ENCODE measurements around the gene WDR90.

The WDR90 gene

DNA sequence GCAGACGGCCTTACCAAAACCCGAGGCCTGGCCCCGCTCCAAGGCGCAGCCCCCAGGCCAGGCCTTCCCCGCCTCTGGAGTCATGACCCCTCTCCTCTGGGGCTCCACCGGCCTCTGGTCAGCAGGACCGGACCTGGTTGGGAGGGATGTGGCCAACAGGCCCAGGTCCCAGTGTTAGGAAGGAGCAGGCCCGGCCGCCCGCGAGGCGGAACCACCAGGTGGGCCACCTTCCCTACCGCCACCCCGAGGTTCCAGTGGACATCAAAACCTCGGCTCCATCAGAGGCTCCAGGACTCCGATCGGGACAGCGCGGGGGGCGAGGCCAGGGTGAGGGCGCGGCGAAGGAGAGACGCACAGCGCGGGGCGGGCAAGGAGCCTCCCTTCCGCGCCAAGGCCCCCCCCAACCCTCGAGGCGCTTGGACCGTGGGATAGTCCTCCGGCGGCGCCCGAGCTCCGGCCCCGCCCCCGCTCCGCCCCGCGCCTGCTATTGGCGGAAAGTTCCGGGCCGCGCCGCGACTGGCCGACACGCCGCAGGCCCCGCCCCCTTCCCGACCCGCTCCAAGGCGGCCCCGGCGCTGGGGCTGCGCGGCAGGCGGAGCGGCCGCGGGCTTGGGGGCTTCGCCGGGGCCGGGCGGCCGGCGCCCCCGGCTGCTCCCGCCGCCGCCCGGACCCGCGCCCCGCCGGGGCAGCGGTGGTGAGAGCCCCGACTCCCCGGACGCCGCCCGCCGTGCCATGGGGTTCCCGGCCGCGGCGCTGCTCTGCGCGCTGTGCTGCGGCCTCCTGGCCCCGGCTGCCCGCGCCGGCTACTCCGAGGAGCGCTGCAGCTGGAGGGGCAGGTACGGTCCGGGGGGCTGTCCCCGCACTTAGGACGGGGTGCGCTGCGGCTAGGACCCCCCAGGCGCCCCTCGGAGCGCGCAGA, 65.7 kb downstream of the WDR90 start, which contains the start of gene METRN:
Gene METRN, plus strand, starts transcription at position 561 of the 919 bp plus-strand sequence. Its CDS starts 172 bp downstream, at position 733.
- peak; percentile 91 for DNase-seq
- no peak for TF ChIP-seq CTCF (IDR thresholded peaks at IDR 0.05; ENCODE audit: low read depth, low read length)
- H3K27ac ChIP-seq, result peak within 1 kb of the TSS; percentile 21; the same call in 1 of the 2 replicates
- no peaks in the 10 kb centered on the region for H3K9me3 ChIP-seq (ENCODE audit: severe bottlenecking)
- peak within 1 kb of the TSS; percentile 59 for H3K4me3 ChIP-seq (ENCODE audit: low read depth, low read length)
- peaks cover 3% of the 10 kb centered on the region for H3K27me3 ChIP-seq (ENCODE audit: insufficient read depth, low read depth, severe bottlenecking)
- H3K36me3 ChIP-seq, result no peaks in the 10 kb centered on the region; the same call in 1 of the 2 replicates

DNA sequence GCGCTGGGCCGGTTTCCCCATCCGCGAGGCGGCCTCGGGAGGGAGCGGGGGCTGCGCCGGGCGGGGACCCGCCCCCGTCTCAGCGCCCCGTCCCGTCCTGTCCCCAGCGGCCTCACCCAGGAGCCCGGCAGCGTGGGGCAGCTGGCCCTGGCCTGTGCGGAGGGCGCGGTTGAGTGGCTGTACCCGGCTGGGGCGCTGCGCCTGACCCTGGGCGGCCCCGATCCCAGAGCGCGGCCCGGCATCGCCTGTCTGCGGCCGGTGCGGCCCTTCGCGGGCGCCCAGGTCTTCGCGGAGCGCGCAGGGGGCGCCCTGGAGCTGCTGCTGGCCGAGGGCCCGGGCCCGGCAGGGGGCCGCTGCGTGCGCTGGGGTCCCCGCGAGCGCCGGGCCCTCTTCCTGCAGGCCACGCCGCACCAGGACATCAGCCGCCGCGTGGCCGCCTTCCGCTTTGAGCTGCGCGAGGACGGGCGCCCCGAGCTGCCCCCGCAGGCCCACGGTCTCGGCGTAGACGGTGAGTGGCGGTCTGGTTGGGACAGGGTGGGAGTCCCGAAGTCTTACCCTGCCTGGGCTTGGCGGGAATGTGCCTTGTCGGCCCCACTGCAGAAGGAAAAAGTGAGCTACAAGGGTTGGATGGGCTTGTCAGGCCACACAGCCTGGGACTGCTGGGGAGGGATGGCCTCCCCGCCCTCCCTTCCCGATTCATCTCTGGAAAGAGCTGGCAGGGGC, 66.5 kb downstream of the WDR90 start:
- Histone ChIP-seq H3K9me3 (ENCODE audit: severe bottlenecking) (no peaks in the 10 kb centered on the region), H3K27ac (peak overlapping the region; percentile 21; the same call in 1 of the 2 replicates), H3K36me3 (no peaks in the 10 kb centered on the region; the same call in 1 of the 2 replicates), H3K27me3 (ENCODE audit: insufficient read depth, low read depth, severe bottlenecking) (peaks cover 3% of the 10 kb centered on the region), H3K4me3 (ENCODE audit: low read depth, low read length) (peak overlapping the region; percentile 59)
- peak; percentile 46 for DNase-seq
- peak; percentile 49 for TF ChIP-seq CTCF (IDR thresholded peaks at IDR 0.05; ENCODE audit: low read depth, low read length)

DNA sequence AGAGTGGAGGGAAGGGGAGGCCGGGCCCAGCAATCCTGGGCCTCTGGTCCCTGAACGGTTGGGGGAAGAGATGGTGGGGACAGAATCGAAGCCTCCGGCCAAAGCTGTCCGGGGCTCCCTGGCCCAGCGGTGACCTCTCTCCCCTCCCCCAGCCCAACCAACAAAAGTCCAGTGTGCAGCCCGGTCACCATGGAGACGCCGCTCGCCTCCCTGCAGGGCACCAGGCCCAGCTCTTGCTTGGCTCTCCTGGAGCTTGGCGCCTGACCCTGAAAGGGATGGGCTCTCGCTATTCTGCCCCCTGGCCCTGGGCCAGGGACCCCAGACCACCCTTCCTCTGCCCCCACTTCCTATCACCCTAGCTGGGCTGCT, 67.0 kb downstream of the WDR90 start:
- H3K27ac ChIP-seq, result no peak overlapping the region
- H3K27me3 ChIP-seq (ENCODE audit: insufficient read depth, low read depth, severe bottlenecking), result no peaks in the 10 kb centered on the region

GRCh38 chr16:716768-717325, 67.7 kb downstream of the WDR90 start:
- H3K27ac ChIP-seq, result no peak overlapping the region

More for the DNA sequence above, 67.0 kb downstream of the WDR90 start:
- no peak for TF ChIP-seq CTCF (IDR thresholded peaks at IDR 0.05; ENCODE audit: low read depth, low read length)
- no peaks in the 10 kb centered on the region; the same call in 1 of the 2 replicates for H3K36me3 ChIP-seq
- DNase-seq, result no peak
- H3K4me3 ChIP-seq (ENCODE audit: low read depth, low read length), result peak overlapping the region; percentile 36
- H3K9me3 ChIP-seq (ENCODE audit: severe bottlenecking), result no peaks in the 10 kb centered on the region

More at GRCh38 chr16:716768-717325, 67.7 kb downstream of the WDR90 start:
- no peak overlapping the region for H3K4me3 ChIP-seq (ENCODE audit: low read depth, low read length)
- H3K9me3 ChIP-seq (ENCODE audit: severe bottlenecking), result no peaks in the 10 kb centered on the region
- no peak for TF ChIP-seq CTCF (IDR thresholded peaks at IDR 0.05; ENCODE audit: low read depth, low read length)
- DNase-seq, result no peak
- peaks cover 2% of the 10 kb centered on the region; the same call in 1 of the 2 replicates for H3K36me3 ChIP-seq
- H3K27me3 ChIP-seq (ENCODE audit: insufficient read depth, low read depth, severe bottlenecking), result no peaks in the 10 kb centered on the region
